H9 (cell line): ENCODE results near the gene WHRN. TPM values are rescaled to one million over a fixed set of nuclear protein-coding genes. Genes with fewer than 3 reads are reported as not detected.

Experiments
- DNase-seq: peaks from one replicate; pipeline ENCODE4 v3.0.0-alpha.2; 2017
- H2AFZ ChIP-seq: one replicate; pipeline ENCODE4 v1.6.1; 2013; ENCODE audit warnings: mild to moderate bottlenecking, low read length, control low read depth, moderate library complexity
- H2AK5ac ChIP-seq: 2 replicates; pipeline ENCODE4 v1.6.1; 2013; ENCODE audit warnings: low read length, control low read depth, mixed read lengths; ENCODE audit not compliant: insufficient read length
- H2BK120ac ChIP-seq: one replicate; pipeline ENCODE4 v1.6.1; 2013; ENCODE audit warnings: low read depth, mild to moderate bottlenecking, low read length, control low read depth, inconsistent platforms; ENCODE audit not compliant: poor library complexity, severe bottlenecking
- H2BK12ac ChIP-seq: 2 replicates; pipeline ENCODE4 v1.6.1; 2013; ENCODE audit warnings: low read length, control low read depth, mixed read lengths, low read depth; ENCODE audit not compliant: insufficient read length
- H2BK15ac ChIP-seq: 2 replicates; pipeline ENCODE4 v1.6.1; 2013; ENCODE audit warnings: low read depth, low read length, control low read depth
- H2BK20ac ChIP-seq: one replicate; pipeline ENCODE4 v1.6.1; 2013; ENCODE audit warnings: low read depth, mild to moderate bottlenecking, low read length, control low read depth, inconsistent platforms; ENCODE audit not compliant: poor library complexity, severe bottlenecking
- H2BK5ac ChIP-seq: 2 replicates; pipeline ENCODE4 v1.6.1; 2013; ENCODE audit warnings: low read length, control low read depth, mixed read lengths; ENCODE audit not compliant: insufficient read length
- H3K14ac ChIP-seq: 2 replicates; pipeline ENCODE4 v1.6.1; 2013; ENCODE audit warnings: low read length, control low read depth; ENCODE audit not compliant: insufficient read depth
- H3K18ac ChIP-seq: 2 replicates; pipeline ENCODE4 v1.6.1; 2013; ENCODE audit warnings: low read depth, mild to moderate bottlenecking, mixed read lengths, low read length, control low read depth; ENCODE audit not compliant: insufficient read length
- H3K23ac ChIP-seq: 2 replicates; pipeline ENCODE4 v1.6.1; 2013; ENCODE audit warnings: low read length, control low read depth, mixed read lengths, low read depth; ENCODE audit not compliant: insufficient read length
- H3K23me2 ChIP-seq: 2 replicates; pipeline ENCODE4 v1.6.1; 2013; ENCODE audit warnings: low read depth, mild to moderate bottlenecking, mixed read lengths, low read length, control low read depth; ENCODE audit not compliant: insufficient read length, poor library complexity, severe bottlenecking
- H3K27ac ChIP-seq: 2 replicates; pipeline ENCODE4 v1.5.1; 2013; ENCODE audit warnings: low read length, control low read depth, mixed read lengths, low read depth; ENCODE audit not compliant: insufficient read length
- H3K27me3 ChIP-seq: 2 replicates; pipeline ENCODE4 v1.6.1; 2013; ENCODE audit warnings: low read length, control low read depth, inconsistent platforms; ENCODE audit not compliant: insufficient read depth
- H3K4ac ChIP-seq: 2 replicates; pipeline ENCODE4 v1.6.1; 2013; ENCODE audit warnings: low read depth, mild to moderate bottlenecking, control low read depth, inconsistent platforms, low read length, moderate library complexity
- H3K4me1 ChIP-seq: 2 replicates; pipeline ENCODE4 v1.6.1; 2013; ENCODE audit warnings: low read length, control low read depth, inconsistent platforms; ENCODE audit not compliant: insufficient read depth
- H3K4me2 ChIP-seq: 2 replicates; pipeline ENCODE4 v1.6.1; 2013; ENCODE audit warnings: low read length, control low read depth, mixed read lengths; ENCODE audit not compliant: insufficient read length, insufficient read depth
- H3K56ac ChIP-seq: 2 replicates; pipeline ENCODE4 v1.6.1; 2013; ENCODE audit warnings: low read depth, mild to moderate bottlenecking, mixed read lengths, low read length, control low read depth; ENCODE audit not compliant: insufficient read length
- H3K79me1 ChIP-seq: 2 replicates; pipeline ENCODE4 v1.6.1; 2013; ENCODE audit warnings: low read depth, mild to moderate bottlenecking, moderate library complexity, low read length, control low read depth, inconsistent platforms; ENCODE audit not compliant: insufficient read depth, poor library complexity, severe bottlenecking
- H3K79me2 ChIP-seq: 2 replicates; pipeline ENCODE4 v1.6.1; 2013; ENCODE audit warnings: low read length, control low read depth, inconsistent platforms; ENCODE audit not compliant: insufficient read depth
- H3K9ac ChIP-seq: 2 replicates; pipeline ENCODE4 v1.6.1; 2013; ENCODE audit warnings: low read length, control low read depth, mixed read lengths; ENCODE audit not compliant: insufficient read length; ENCODE audit errors: extremely low read depth
- H3K9me3 ChIP-seq: one replicate; pipeline ENCODE4 v1.6.1; 2013; ENCODE audit warnings: low read depth, low read length, inconsistent platforms; ENCODE audit not compliant: control insufficient read depth
- H3T11ph ChIP-seq: one replicate; pipeline ENCODE4 v1.6.1; 2013; ENCODE audit warnings: mild to moderate bottlenecking, low read length, control low read depth, inconsistent platforms
- H4K20me1 ChIP-seq: one replicate; pipeline ENCODE4 v1.6.1; 2013; ENCODE audit not compliant: control insufficient read depth, insufficient read length, insufficient read depth
- H4K5ac ChIP-seq: 2 replicates; pipeline ENCODE4 v1.6.1; 2013; ENCODE audit warnings: low read depth, mild to moderate bottlenecking, mixed read lengths, low read length, control low read depth; ENCODE audit not compliant: insufficient read length
- H4K8ac ChIP-seq: replicated peaks from 2 replicates; pipeline ENCODE4 v1.6.1; 2013; ENCODE audit warnings: low read length, control low read depth, mixed read lengths, low read depth; ENCODE audit not compliant: insufficient read length
- H4K91ac ChIP-seq: 2 replicates; pipeline ENCODE4 v1.6.1; 2013; ENCODE audit warnings: low read depth, mild to moderate bottlenecking, moderate library complexity, mixed read lengths, low read length, control low read depth; ENCODE audit not compliant: insufficient read length
- H3K27ac Mint-ChIP-seq, 3 experiments: 2 replicates in 2 of 3; 3 replicates in 1 of 3; pipeline ENCODE4 v1.8.0; 2020 to 2021; ENCODE audit warnings: mixed read lengths in 3 of 3, mild to moderate bottlenecking in 1 of 3, moderate library complexity in 1 of 3
- H3K27me3 Mint-ChIP-seq: 2 replicates; pipeline ENCODE4 v1.8.0; 2021; ENCODE audit warnings: low read depth, mild to moderate bottlenecking, moderate library complexity, mixed read lengths
- H3K36me3 Mint-ChIP-seq, 3 experiments: 2 replicates in 2 of 3; 3 replicates in 1 of 3; pipeline ENCODE4 v1.8.0; 2020 to 2021; ENCODE audit warnings: low read depth in 3 of 3, mixed read lengths in 3 of 3; ENCODE audit not compliant: insufficient read depth in 1 of 3
- H3K4me1 Mint-ChIP-seq, 2 experiments: 2 replicates each; pipeline ENCODE4 v1.8.0; 2020; ENCODE audit warnings: mixed read lengths in 2 of 2
- H3K4me3 Mint-ChIP-seq, 2 experiments: 2 replicates in 1 of 2; 3 replicates in 1 of 2; pipeline ENCODE4 v1.8.0; 2020 to 2021; ENCODE audit warnings: mild to moderate bottlenecking in 2 of 2, mixed read lengths in 2 of 2, moderate library complexity in 1 of 2
- H3K9me3 Mint-ChIP-seq, 2 experiments: 2 replicates in 1 of 2; 3 replicates in 1 of 2; pipeline ENCODE4 v1.8.0; 2020; ENCODE audit warnings: mild to moderate bottlenecking in 2 of 2, mixed read lengths in 2 of 2, moderate library complexity in 1 of 2
- CTCF ChIP-seq: fragments of 200-600 bp; sonication (generic); conservative IDR thresholded peaks from 3 replicates; pipeline ENCODE4 v1.8.0; 2021; ENCODE audit warnings: antibody characterized with exemption, mild to moderate bottlenecking
- WGBS: extraction: QIAGEN DNeasy Blood & Tissue Kit; methylation state at CpG from one replicate; pipeline ENCODE4 v1.1.7; 2013; ENCODE audit warnings: missing lambda C conversion rate, low lambda C conversion rate, mixed read lengths; ENCODE audit not compliant: insufficient read length; ENCODE audit errors: extremely low coverage; 5-methylcytosine and 5-hydroxymethylcytosine counted together
- total RNA-seq: library from RNA; stranded (reverse); gene quantifications from 2 replicates; pipeline ENCODE4 v1.2.1, GENCODE V29; 2021

Gene WHRN
- total RNA-seq, 1 experiment from 2014 or later, result 2.2 TPM

GRCh38 chr9:114499528-114499927 is 5.7 kb downstream of the WHRN start:
- Histone ChIP-seq H2AK5ac (no peak overlapping the region), H3K4me2 (no peak overlapping the region), H3K9me3 (no peaks in the 10 kb centered on the region), H3K4me1 (peaks cover 4% of the 10 kb centered on the region), H2BK12ac (no peak overlapping the region), H3K79me1 (no peaks in the 10 kb centered on the region), H3K4ac (no peak overlapping the region), H2BK20ac (no peak overlapping the region), H4K8ac (no peak overlapping the region), H2BK5ac (no peak overlapping the region), H3K79me2 (no peaks in the 10 kb centered on the region), H4K5ac (no peak overlapping the region), H3K23me2 (peaks cover 5% of the 10 kb centered on the region), H3K27me3 (no peaks in the 10 kb centered on the region; the same call in 1 of the 2 replicates), H4K91ac (no peak overlapping the region), H4K20me1 (no peaks in the 10 kb centered on the region), H3K27ac (no peak overlapping the region), H3K14ac (no peak overlapping the region), H3K23ac (no peak overlapping the region), H2BK120ac (no peak overlapping the region), H3K18ac (no peak overlapping the region), H3T11ph (no peak overlapping the region), H2AFZ (no peak overlapping the region), H3K56ac (no peak overlapping the region), H3K9ac (no peak overlapping the region), H2BK15ac (no peak overlapping the region)
- H3K4me3 Mint-ChIP-seq, result no peak overlapping the region
- no peak for DNase-seq
- no peaks in the 10 kb centered on the region for H3K9me3 Mint-ChIP-seq
- H3K27me3 Mint-ChIP-seq, result peaks cover 37% of the 10 kb centered on the region
- H3K27ac Mint-ChIP-seq, result peak overlapping the region in 1 of 3 experiments; percentile 45; a peak in 1 of 7 replicates
- H3K36me3 Mint-ChIP-seq, result no peaks in the 10 kb centered on the region
- H3K4me1 Mint-ChIP-seq, result peaks cover 30 to 48% of the 10 kb centered on the region in 2 experiments
- TF ChIP-seq CTCF, result no peak
- WGBS, result no CpG with 5 or more reads among the region's 9 CpGs
